Mesendoderm (in vitro differentiated cells): ENCODE results near the gene RHPN2.
"Not testable (repeated sequence)": the region's sequence is repeated elsewhere in the genome, so short reads cannot be mapped to it uniquely, and the experiment has no call there.

Experiments
- DNase-seq: peaks from one replicate; pipeline ENCODE4 v3.0.0; 2013
- H2AK5ac ChIP-seq: 2 replicates; pipeline ENCODE4 v1.6.1; 2013; ENCODE audit warnings: low read length, inconsistent platforms
- H2BK120ac ChIP-seq: 2 replicates; pipeline ENCODE4 v1.6.1; 2013; ENCODE audit warnings: low read depth, mild to moderate bottlenecking, low read length, moderate library complexity, mixed read lengths
- H2BK15ac ChIP-seq: replicated peaks from 2 replicates; pipeline ENCODE4 v1.6.1; 2013; ENCODE audit warnings: low read depth, mild to moderate bottlenecking, moderate library complexity
- H2BK5ac ChIP-seq: 2 replicates; pipeline ENCODE4 v1.6.1; 2013; ENCODE audit warnings: low read length, inconsistent platforms
- H3K18ac ChIP-seq: 2 replicates; pipeline ENCODE4 v1.6.1; 2013; ENCODE audit warnings: mild to moderate bottlenecking, low read length, mixed read lengths
- H3K23ac ChIP-seq: one replicate; pipeline ENCODE4 v1.6.1; 2013; ENCODE audit warnings: low read length
- H3K27ac ChIP-seq: 2 replicates; pipeline ENCODE4 v1.5.1; 2013; ENCODE audit warnings: low read depth, mild to moderate bottlenecking, inconsistent platforms, low read length, moderate library complexity
- H3K27me3 ChIP-seq: 2 replicates; pipeline ENCODE4 v1.6.1; 2013; ENCODE audit warnings: low read length, control low read depth, mild to moderate bottlenecking, inconsistent platforms; ENCODE audit not compliant: insufficient read depth, poor library complexity
- H3K36me3 ChIP-seq: 2 replicates; pipeline ENCODE4 v1.6.1; 2013; ENCODE audit warnings: low read length, inconsistent platforms; ENCODE audit not compliant: control insufficient read depth, insufficient read depth
- H3K4ac ChIP-seq: one replicate; pipeline ENCODE4 v1.6.1; 2013; ENCODE audit warnings: low read depth, mild to moderate bottlenecking, low read length, moderate library complexity
- H3K4me1 ChIP-seq: 2 replicates; pipeline ENCODE4 v1.6.1; 2013; ENCODE audit warnings: low read depth, low read length, inconsistent platforms; ENCODE audit not compliant: control insufficient read depth
- H3K4me2 ChIP-seq: 2 replicates; pipeline ENCODE4 v1.6.1; 2013; ENCODE audit warnings: low read length
- H3K4me3 ChIP-seq: 2 replicates; pipeline ENCODE4 v1.5.1; 2013; ENCODE audit warnings: mild to moderate bottlenecking, low read length
- H3K56ac ChIP-seq: one replicate; pipeline ENCODE4 v1.6.1; 2013; ENCODE audit warnings: low read length
- H3K79me1 ChIP-seq: 2 replicates; pipeline ENCODE4 v1.6.1; 2013; ENCODE audit warnings: low read length, inconsistent platforms
- H3K79me2 ChIP-seq: 2 replicates; pipeline ENCODE4 v1.6.1; 2013; ENCODE audit warnings: mild to moderate bottlenecking, low read length; ENCODE audit not compliant: control insufficient read depth, insufficient read depth
- H3K9ac ChIP-seq: 2 replicates; pipeline ENCODE4 v1.6.1; 2013; ENCODE audit warnings: low read length, inconsistent platforms
- H4K5ac ChIP-seq: one replicate; pipeline ENCODE4 v1.6.1; 2013; ENCODE audit warnings: low read length
- H4K8ac ChIP-seq: one replicate; pipeline ENCODE4 v1.6.1; 2013; ENCODE audit warnings: low read depth, mild to moderate bottlenecking, control low read depth, low read length, moderate library complexity
- WGBS: extraction: QIAGEN DNeasy Blood & Tissue Kit; methylation state at CpG from one replicate; pipeline ENCODE4 v1.1.7; 2013; ENCODE audit warnings: low lambda C conversion rate, missing lambda C conversion rate; ENCODE audit not compliant: insufficient coverage; ENCODE audit errors: extremely low coverage; 5-methylcytosine and 5-hydroxymethylcytosine counted together

Gene RHPN2

DNA sequence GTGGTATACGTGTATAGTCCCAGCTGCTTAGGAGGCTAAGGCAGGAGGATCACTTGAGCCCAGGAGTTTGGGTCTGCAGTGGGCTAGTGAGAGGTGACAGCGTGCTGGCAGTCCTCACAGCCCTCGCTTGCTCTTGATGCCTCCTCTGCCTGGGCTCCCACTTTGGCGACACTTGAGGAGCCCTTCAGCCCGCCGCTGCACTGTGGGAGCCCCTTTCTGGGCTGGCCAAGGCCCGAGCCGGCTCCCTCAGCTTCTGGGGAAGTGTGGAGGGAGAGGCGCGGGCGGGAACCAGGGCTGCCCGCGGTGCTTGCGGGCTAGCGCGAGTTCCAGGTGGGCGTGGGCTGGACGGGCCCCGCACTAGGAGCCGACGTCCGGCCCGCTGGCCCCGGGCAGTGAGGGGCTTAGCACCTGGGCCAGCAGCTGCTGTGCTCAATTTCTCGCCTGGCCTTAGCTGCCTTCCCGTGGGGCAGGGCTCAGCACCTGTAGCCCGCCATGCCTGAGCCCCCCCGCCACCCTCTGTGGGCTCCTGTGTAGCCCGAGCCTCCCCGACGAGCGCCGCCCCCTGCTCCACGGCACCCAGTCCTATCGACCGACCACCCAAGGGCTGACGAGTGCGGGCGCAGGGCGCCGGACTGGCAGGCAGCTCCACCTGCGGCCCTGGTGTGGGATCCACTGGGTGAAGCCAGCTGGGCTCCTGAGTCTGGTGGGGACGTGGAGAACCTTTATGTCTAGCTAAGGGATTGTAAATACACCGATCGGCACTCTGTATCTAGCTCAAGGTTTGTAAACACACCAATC lies 28.1 kb downstream of the RHPN2 start:
- not testable (repeated sequence) for H4K8ac ChIP-seq, H2AK5ac ChIP-seq, H3K4me3 ChIP-seq, H3K18ac ChIP-seq, H3K4me2 ChIP-seq, H3K56ac ChIP-seq, H3K79me2 ChIP-seq, H3K4ac ChIP-seq, H3K79me1 ChIP-seq, H3K36me3 ChIP-seq, H3K23ac ChIP-seq, H3K27ac ChIP-seq, H2BK5ac ChIP-seq, H2BK15ac ChIP-seq, H2BK120ac ChIP-seq, H3K27me3 ChIP-seq, H3K4me1 ChIP-seq, DNase-seq, H3K9ac ChIP-seq, H4K5ac ChIP-seq
- WGBS = no CpG with 5 or more reads among the region's 45 CpGs

DNA sequence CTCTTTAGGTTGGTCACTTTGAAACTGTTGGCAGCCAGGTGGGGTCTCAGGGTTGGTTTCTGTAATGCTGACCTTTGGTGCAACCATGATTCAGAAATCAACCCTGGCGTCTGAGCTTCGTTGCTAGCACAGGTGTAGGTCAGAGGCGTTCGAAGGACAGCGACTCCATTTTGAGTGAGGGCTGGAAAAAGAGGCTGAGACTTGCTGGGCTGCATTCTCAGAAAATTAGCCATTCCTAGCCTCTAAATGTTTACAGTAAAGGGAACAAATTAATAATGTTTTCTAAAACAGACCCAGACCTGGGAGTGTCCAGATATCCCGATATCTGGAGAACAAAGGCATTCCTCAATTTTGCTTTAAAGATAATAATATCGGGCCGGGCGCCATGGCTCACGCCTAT lies 29.2 kb downstream of the RHPN2 start:
- peaks cover 3% of the 10 kb centered on the region for H3K79me2 ChIP-seq
- H2BK15ac ChIP-seq = no peak overlapping the region
- H3K4ac ChIP-seq = no peak overlapping the region
- H4K5ac ChIP-seq = no peak overlapping the region
- H3K56ac ChIP-seq = no peak overlapping the region
- no peak overlapping the region for H2AK5ac ChIP-seq
- H3K4me1 ChIP-seq = no peaks in the 10 kb centered on the region
- no peaks in the 10 kb centered on the region for H3K27me3 ChIP-seq
- H2BK5ac ChIP-seq = no peak overlapping the region
- H3K27ac ChIP-seq = no peak overlapping the region
- WGBS = no CpG with 5 or more reads among the region's 10 CpGs
- H2BK120ac ChIP-seq = no peak overlapping the region
- no peak overlapping the region for H4K8ac ChIP-seq
- no peak for DNase-seq
- H3K4me2 ChIP-seq = no peak overlapping the region
- H3K79me1 ChIP-seq = peaks cover 1% of the 10 kb centered on the region
- H3K9ac ChIP-seq = no peak overlapping the region
- H3K23ac ChIP-seq = no peak overlapping the region
- no peak overlapping the region for H3K4me3 ChIP-seq
- no peaks in the 10 kb centered on the region for H3K36me3 ChIP-seq
- H3K18ac ChIP-seq = no peak overlapping the region

DNA sequence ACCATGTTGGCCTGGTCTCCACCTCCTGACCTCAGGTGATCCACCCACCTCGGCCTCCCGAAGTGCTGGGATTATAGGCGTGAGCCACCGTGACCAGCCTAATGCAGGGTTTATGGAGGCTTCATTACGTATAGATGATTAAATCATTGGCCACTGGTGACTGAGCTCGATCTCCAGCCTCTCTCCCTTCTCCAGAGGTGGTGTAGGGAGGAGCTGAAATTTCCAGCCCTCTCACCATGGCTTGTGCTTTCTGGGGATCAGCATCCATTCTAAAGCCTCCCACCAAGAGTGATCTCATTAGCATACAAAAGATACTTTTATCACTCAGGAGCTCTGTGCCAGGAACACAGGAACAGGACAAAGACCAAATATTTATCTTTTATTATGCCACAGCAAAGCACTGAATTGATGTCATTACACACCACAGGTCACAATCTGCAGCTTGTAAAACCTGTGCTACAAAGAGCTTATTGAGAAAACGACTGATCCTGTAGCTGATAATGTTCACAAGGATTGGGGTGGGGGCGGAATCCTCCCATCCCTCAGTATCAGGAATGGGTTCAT lies 32.4 kb downstream of the RHPN2 start:
- no peak overlapping the region for H3K4me3 ChIP-seq
- peak; percentile 90 for DNase-seq

DNA sequence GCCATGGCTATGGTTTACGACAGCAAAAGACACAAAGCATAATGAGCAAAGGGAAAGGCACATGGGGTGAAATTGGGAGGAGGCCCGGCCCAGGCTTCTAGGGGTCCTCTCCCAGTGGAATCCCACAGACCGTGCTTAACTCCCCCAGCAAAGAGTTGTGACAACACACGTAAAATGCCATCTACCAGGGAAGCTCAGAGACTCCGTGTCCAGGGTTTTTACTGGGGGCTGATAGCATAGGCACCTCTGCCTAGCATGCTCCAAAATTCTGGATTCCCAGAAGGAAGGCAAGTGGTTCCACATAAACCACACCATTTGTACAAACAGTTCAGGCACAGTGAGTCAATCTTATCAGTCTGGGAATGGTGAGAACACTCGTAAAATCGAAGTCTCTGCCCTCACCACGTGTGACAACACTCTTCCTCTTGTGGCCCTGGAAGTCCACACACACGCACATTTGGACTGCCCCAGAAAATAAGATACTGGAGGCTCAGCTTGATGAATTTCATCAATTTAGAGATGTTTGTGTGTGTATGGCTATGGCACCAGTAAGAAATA lies 34.9 kb downstream of the RHPN2 start:
- WGBS = no CpG with 5 or more reads among the region's 9 CpGs

More for the DNA sequence above, 32.4 kb downstream of the RHPN2 start:
- Histone ChIP-seq H4K5ac (no peak overlapping the region), H3K56ac (peak overlapping the region; percentile 44), H3K27me3 (no peaks in the 10 kb centered on the region), H3K4me1 (no peaks in the 10 kb centered on the region), H2BK15ac (no peak overlapping the region), H2AK5ac (no peak overlapping the region), H3K79me2 (no peaks in the 10 kb centered on the region), H3K23ac (no peak overlapping the region), H3K9ac (no peak overlapping the region), H3K4ac (no peak overlapping the region), H3K36me3 (no peaks in the 10 kb centered on the region), H3K18ac (no peak overlapping the region), H3K4me2 (no peak overlapping the region), H4K8ac (no peak overlapping the region), H3K27ac (peak overlapping the region; percentile 70), H3K79me1 (peaks cover 4% of the 10 kb centered on the region), H2BK5ac (no peak overlapping the region), H2BK120ac (no peak overlapping the region)
- WGBS = no CpG with 5 or more reads among the region's 8 CpGs

DNA sequence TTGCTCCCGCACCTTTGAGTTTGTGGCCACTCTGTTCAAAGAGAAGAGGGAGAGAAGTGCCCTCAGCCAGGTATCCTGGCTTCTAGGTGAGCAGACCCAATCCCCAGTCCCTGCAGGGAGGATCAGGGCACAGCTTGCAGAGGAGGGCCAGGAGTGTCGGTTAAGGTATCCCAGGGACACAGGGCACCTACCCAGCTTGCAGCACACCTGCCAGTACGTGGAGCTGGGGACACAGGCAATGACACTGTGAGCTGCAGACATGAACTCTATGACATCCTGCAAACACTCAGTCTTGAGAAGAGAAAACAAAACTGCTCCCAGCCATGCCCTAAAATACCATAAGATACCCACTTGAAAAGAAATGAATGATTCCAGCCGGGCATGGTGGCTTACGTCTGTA lies 38.1 kb downstream of the RHPN2 start:
- not testable (repeated sequence) for H3K23ac ChIP-seq, H2BK5ac ChIP-seq, H3K36me3 ChIP-seq, H2BK15ac ChIP-seq, H3K9ac ChIP-seq, H3K4me2 ChIP-seq, H2BK120ac ChIP-seq, H3K56ac ChIP-seq, H3K18ac ChIP-seq, H2AK5ac ChIP-seq, H4K8ac ChIP-seq, H4K5ac ChIP-seq, H3K79me2 ChIP-seq, H3K27ac ChIP-seq, H3K4ac ChIP-seq, DNase-seq, H3K4me1 ChIP-seq, H3K27me3 ChIP-seq, H3K79me1 ChIP-seq, H3K4me3 ChIP-seq
- no CpG with 5 or more reads among the region's 5 CpGs for WGBS

More for the DNA sequence above, 34.9 kb downstream of the RHPN2 start:
- no peak overlapping the region for H2AK5ac ChIP-seq
- no peak overlapping the region for H4K8ac ChIP-seq
- H3K4ac ChIP-seq = no peak overlapping the region
- H3K56ac ChIP-seq = no peak overlapping the region
- H3K4me3 ChIP-seq = peak overlapping the region; percentile 19
- H3K4me1 ChIP-seq = no peaks in the 10 kb centered on the region
- H2BK15ac ChIP-seq = no peak overlapping the region
- H4K5ac ChIP-seq = no peak overlapping the region
- H3K23ac ChIP-seq = no peak overlapping the region
- H2BK5ac ChIP-seq = no peak overlapping the region
- no peak overlapping the region for H3K27ac ChIP-seq
- no peaks in the 10 kb centered on the region for H3K27me3 ChIP-seq
- H3K18ac ChIP-seq = no peak overlapping the region
- H3K79me2 ChIP-seq = no peaks in the 10 kb centered on the region
- no peak overlapping the region for H2BK120ac ChIP-seq
- no peak for DNase-seq
- H3K79me1 ChIP-seq = peaks cover 3% of the 10 kb centered on the region
- H3K4me2 ChIP-seq = no peak overlapping the region
- no peak overlapping the region for H3K9ac ChIP-seq
- no peaks in the 10 kb centered on the region for H3K36me3 ChIP-seq
